H1 (cell line): ENCODE results near the gene GOLGA7B. TPM values are rescaled to one million over a fixed set of nuclear protein-coding genes. Genes with fewer than 3 reads are reported as not detected.

Experiments
- CTCF ChIA-PET: fragments of 300-600 bp; sonication (Branson Sonifier 250); formaldehyde crosslinking; loops from one replicate; lab custom pipeline; 2021; ENCODE audit not compliant: partially characterized antibody; lab: Charles Lee
- POLR2A ChIA-PET: fragments of 300-600 bp; sonication (Branson Sonifier 250); formaldehyde crosslinking; loops from one replicate; lab custom pipeline; 2021; ENCODE audit warnings: inconsistent platforms; ENCODE audit not compliant: partially characterized antibody; lab: Charles Lee
- DNase-seq, 2 experiments: peaks; one replicate each; pipeline versions ENCODE4 v3.0.0 to v3.0.0-alpha.2; 2010 to 2022; ENCODE audit warnings: low spot score in 2 of 2, low read depth in 1 of 2, mixed read lengths in 1 of 2
- FAIRE-seq: peaks from 2 replicates; lab custom pipeline; 2011; peaks lifted over from hg19 to GRCh38; lab: Jason Lieb, UNC
- H2AFZ ChIP-seq: 2 replicates; pipeline ENCODE4 v1.8.1; 2012; ENCODE audit warnings: low read length, inconsistent platforms
- H2AK5ac ChIP-seq: 2 replicates; pipeline ENCODE4 v1.6.1; 2013; ENCODE audit warnings: low read depth, low read length
- H2BK120ac ChIP-seq: replicated peaks from 2 replicates; pipeline ENCODE3; 2013; ENCODE audit warnings: low read depth, low read length, inconsistent platforms
- H2BK12ac ChIP-seq: 2 replicates; pipeline ENCODE4 v1.6.1; 2013; ENCODE audit warnings: low read depth, low read length
- H2BK15ac ChIP-seq: 2 replicates; pipeline ENCODE4 v1.6.1; 2013; ENCODE audit warnings: low read length
- H2BK20ac ChIP-seq: 2 replicates; pipeline ENCODE4 v1.6.1; 2013; ENCODE audit warnings: low read length
- H2BK5ac ChIP-seq: 2 replicates; pipeline ENCODE4 v1.6.1; 2013; ENCODE audit warnings: low read depth, low read length
- H3K14ac ChIP-seq: 2 replicates; pipeline ENCODE4 v1.6.1; 2013; ENCODE audit warnings: inconsistent platforms; ENCODE audit not compliant: insufficient read length
- H3K18ac ChIP-seq: 2 replicates; pipeline ENCODE4 v1.6.1; 2013; ENCODE audit warnings: low read length; ENCODE audit errors: extremely low read depth
- H3K23ac ChIP-seq: 2 replicates; pipeline ENCODE4 v1.6.1; 2013; ENCODE audit warnings: inconsistent platforms; ENCODE audit not compliant: insufficient read length
- H3K23me2 ChIP-seq: 2 replicates; pipeline ENCODE4 v1.6.1; 2013; ENCODE audit warnings: low read depth, low read length
- H3K27ac ChIP-seq: 2 replicates; pipeline ENCODE4 v1.6.1; 2011; ENCODE audit warnings: low read depth, low read length, inconsistent platforms
- H3K27me3 ChIP-seq, 4 experiments: replicated peaks in 1 of 4; 1 replicate in 1 of 4; 2 replicates in 3 of 4; pipeline versions ENCODE4 v1.6.1 to v1.8.1; 2011 to 2013; ENCODE audit warnings: low read length in 3 of 4, mild to moderate bottlenecking in 3 of 4, inconsistent platforms in 2 of 4, mixed read lengths in 2 of 4, moderate library complexity in 1 of 4; ENCODE audit not compliant: control insufficient read depth in 3 of 4, insufficient read depth in 3 of 4; ENCODE audit errors: extremely low read depth in 1 of 4
- H3K36me3 ChIP-seq, 4 experiments: 2 replicates each; pipeline versions ENCODE4 v1.6.1 to v1.8.1; 2011 to 2013; ENCODE audit warnings: mild to moderate bottlenecking in 4 of 4, low read length in 3 of 4, moderate library complexity in 2 of 4, control low read depth in 1 of 4, inconsistent platforms in 1 of 4; ENCODE audit not compliant: insufficient read depth in 4 of 4, control insufficient read depth in 2 of 4
- H3K4ac ChIP-seq: replicated peaks from 2 replicates; pipeline ENCODE3; 2013; ENCODE audit warnings: low read length, low read depth, mixed read lengths, inconsistent platforms; ENCODE audit not compliant: insufficient read length
- H3K4me1 ChIP-seq, 4 experiments: replicated peaks in 1 of 4; 1 replicate in 1 of 4; 2 replicates in 3 of 4; pipeline versions ENCODE4 v1.6.1 to v1.8.1; 2011 to 2013; ENCODE audit warnings: low read length in 3 of 4, inconsistent platforms in 2 of 4, mixed read lengths in 1 of 4; ENCODE audit not compliant: insufficient read depth in 4 of 4, control insufficient read depth in 3 of 4
- H3K4me2 ChIP-seq, 2 experiments: 2 replicates each; pipeline versions ENCODE4 v1.6.1 to v1.8.1; 2011 to 2013; ENCODE audit warnings: low read depth in 2 of 2, low read length in 2 of 2, control low read depth in 1 of 2, inconsistent platforms in 1 of 2, mild to moderate bottlenecking in 1 of 2; ENCODE audit not compliant: insufficient read depth in 1 of 2
- H3K4me3 ChIP-seq, 4 experiments: fragments of 200-600, 300-600 bp in 1 of 4; sonication (generic), shearing (Covaris generic), sonication (Bioruptor Twin) in 1 of 4; 2 replicates each; pipeline versions ENCODE4 v1.5.1 to v1.8.1; 2011 to 2016; ENCODE audit warnings: low read length in 4 of 4, low read depth in 3 of 4, control low read depth in 2 of 4, inconsistent platforms in 2 of 4, mild to moderate bottlenecking in 2 of 4, mixed read lengths in 1 of 4, moderate library complexity in 1 of 4; ENCODE audit not compliant: insufficient read depth in 2 of 4; ENCODE audit errors: extremely low read depth in 1 of 4
- H3K56ac ChIP-seq: replicated peaks from 2 replicates; pipeline ENCODE3; 2013; ENCODE audit warnings: low read depth, mild to moderate bottlenecking, mixed read lengths, low read length, inconsistent platforms; ENCODE audit not compliant: insufficient read length
- H3K79me1 ChIP-seq: 2 replicates; pipeline ENCODE4 v1.6.1; 2013; ENCODE audit warnings: low read depth, low read length, control low read depth
- H3K79me2 ChIP-seq, 2 experiments: 2 replicates each; pipeline versions ENCODE4 v1.6.1 to v1.8.1; 2012 to 2013; ENCODE audit warnings: low read length in 2 of 2, mild to moderate bottlenecking in 2 of 2, inconsistent platforms in 1 of 2; ENCODE audit not compliant: insufficient read depth in 2 of 2, control insufficient read depth in 1 of 2
- H3K9ac ChIP-seq, 4 experiments: replicated peaks in 1 of 4; 1 replicate in 1 of 4; 2 replicates in 3 of 4; pipeline versions ENCODE4 v1.6.1 to v1.8.1; 2011 to 2013; ENCODE audit warnings: low read depth in 3 of 4, low read length in 3 of 4, control low read depth in 2 of 4, mild to moderate bottlenecking in 2 of 4, moderate library complexity in 2 of 4, inconsistent platforms in 1 of 4; ENCODE audit errors: extremely low read depth in 1 of 4
- H3K9me3 ChIP-seq, 2 experiments: 2 replicates each; pipeline versions ENCODE4 v1.6.1 to v1.8.1; 2012 to 2013; ENCODE audit warnings: mild to moderate bottlenecking in 2 of 2, moderate library complexity in 2 of 2, control low read depth in 1 of 2, inconsistent platforms in 1 of 2, low read depth in 1 of 2, low read length in 1 of 2, mixed read lengths in 1 of 2; ENCODE audit not compliant: insufficient read depth in 2 of 2
- H4K20me1 ChIP-seq, 2 experiments: replicated peaks in 1 of 2; 2 replicates each; pipeline versions ENCODE3 to v1.8.1; 2011 to 2013; ENCODE audit warnings: inconsistent platforms in 2 of 2, low read length in 2 of 2, mild to moderate bottlenecking in 1 of 2; ENCODE audit not compliant: insufficient read depth in 2 of 2, control insufficient read depth in 1 of 2
- H4K5ac ChIP-seq: 2 replicates; pipeline ENCODE4 v1.6.1; 2013; ENCODE audit warnings: low read length, low read depth, mixed read lengths, inconsistent platforms; ENCODE audit not compliant: insufficient read length
- H4K8ac ChIP-seq: 2 replicates; pipeline ENCODE4 v1.8.0; 2013; ENCODE audit warnings: mild to moderate bottlenecking, moderate library complexity, low read length, inconsistent platforms; ENCODE audit not compliant: insufficient read depth; ENCODE audit errors: extremely low read depth
- H4K91ac ChIP-seq: replicated peaks from 2 replicates; pipeline ENCODE3; 2013; ENCODE audit warnings: low read length, mixed read lengths, inconsistent platforms; ENCODE audit not compliant: insufficient read length
- ASH2L ChIP-seq: fragments of 200-600, 300-600 bp; sonication (generic); IDR thresholded peaks from one replicate; pipeline ENCODE4 v1.7.1; 2017; ENCODE audit warnings: low read length
- BACH1 ChIP-seq: IDR thresholded peaks from 2 replicates; pipeline ENCODE4 v1.6.1; 2012; ENCODE audit warnings: low read length, improper control_type of control experiment
- FOSL1 ChIP-seq: IDR thresholded peaks from 2 replicates; pipeline ENCODE4 v1.6.1; 2011; ENCODE audit warnings: mild to moderate bottlenecking, low read depth, low read length, moderate library complexity; ENCODE audit not compliant: insufficient read depth
- NANOG ChIP-seq: IDR thresholded peaks from 2 replicates; pipeline ENCODE4 v1.6.1; 2011; ENCODE audit warnings: low read length, low read depth, mild to moderate bottlenecking, inconsistent platforms; ENCODE audit not compliant: insufficient read depth, poor library complexity, severe bottlenecking
- POLR2AphosphoS5 ChIP-seq: IDR thresholded peaks from 2 replicates; pipeline ENCODE4 v1.6.1; 2011; ENCODE audit warnings: low read depth, low read length
- RBBP5 ChIP-seq: IDR thresholded peaks from 2 replicates; pipeline ENCODE4 v1.7.1; 2012; ENCODE audit warnings: low read depth, mild to moderate bottlenecking, inconsistent platforms, low read length, moderate library complexity, borderline replicate concordance
- SAP30 ChIP-seq: fragments of 300-600 bp; sonication (generic); IDR thresholded peaks from 2 replicates; pipeline ENCODE4 v1.7.1; 2012; ENCODE audit warnings: low read length, moderate library complexity, mild to moderate bottlenecking, inconsistent platforms; ENCODE audit not compliant: insufficient read depth, insufficient replicate concordance
- SUZ12 ChIP-seq: fragments of 200-600 bp; sonication (generic); IDR thresholded peaks from 2 replicates; pipeline ENCODE4 v1.6.1; 2012; ENCODE audit warnings: mild to moderate bottlenecking, inconsistent platforms, low read length, moderate library complexity, mixed read lengths
- WGBS, 2 experiments: shearing (Covaris generic) in 1 of 2; methylation state at CpG; one replicate each; pipeline versions ENCODE4 v1.1.6 to v1.1.7; 2013 to 2015; ENCODE audit warnings: low lambda C conversion rate in 2 of 2, mixed read lengths in 2 of 2, inconsistent platforms in 1 of 2, low coverage in 1 of 2, missing lambda C conversion rate in 1 of 2; ENCODE audit not compliant: insufficient replicate concordance in 2 of 2, insufficient coverage in 1 of 2, insufficient read length in 1 of 2; ENCODE audit errors: extremely low coverage in 1 of 2, missing lambda C conversion rate in 1 of 2; 5-methylcytosine and 5-hydroxymethylcytosine counted together
- polyA plus RNA-seq, 7 experiments: library from polyadenylated mRNA; depleted of rRNA in 3 of 7; stranded (reverse) in 5 of 7; unstranded in 2 of 7; fragments of >200 nt in 5 of 7; fragments of 200-250 nt in 2 of 7; gene quantifications; 1 replicate in 5 of 7; 2 replicates in 1 of 7; 4 replicates in 1 of 7; pipeline versions ENCODE4 v1.2.1 to v1.2.3, GENCODE V29; 2011 to 2013; ENCODE audit warnings: missing spikeins in 2 of 7, mixed read lengths in 2 of 7
- total RNA-seq: library from RNA; stranded (reverse); fragmentation: NEBNext Ultra II Directional; extraction: Animal tissue kit (Norgen Biotek cat#: 25700); gene quantifications from 2 replicates; pipeline ENCODE4 v1.2.1, GENCODE V29; 2021

GOLGA7B gene
- total and polyA plus RNA-seq, 2 of the 8 experiments (the other 6 are each of a cell fraction or from before 2014, with no cell fraction given) = 0.04 to 0.14 TPM

DNA sequence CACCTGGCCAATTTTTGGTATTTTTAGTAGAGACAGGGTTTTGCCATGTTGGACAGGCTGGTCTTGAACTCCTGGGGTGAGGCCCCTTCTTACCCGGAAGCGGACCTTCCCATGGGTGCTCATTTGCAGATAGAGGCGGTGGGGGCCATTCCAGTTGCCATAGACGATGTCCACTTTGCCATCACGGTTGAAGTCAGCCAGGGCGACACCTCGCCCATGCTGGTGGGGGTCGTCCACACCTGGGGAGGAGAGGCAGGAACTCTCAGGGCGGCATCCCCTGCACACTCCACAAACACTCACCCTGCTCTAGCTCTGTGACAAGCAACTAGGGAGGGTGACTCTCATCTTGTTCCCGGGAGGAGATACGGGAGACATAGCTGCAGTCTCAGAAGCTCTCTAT lies 54.9 kb downstream of the GOLGA7B start:
- DNase-seq = no peak
- Histone ChIP-seq H3K18ac (no peak overlapping the region), H2BK15ac (no peak overlapping the region), H3K36me3 (no peaks in the 10 kb centered on the region), H2AK5ac (no peak overlapping the region), H3K79me1 (no peaks in the 10 kb centered on the region), H4K5ac (no peak overlapping the region), H4K8ac (no peak overlapping the region), H3K4me2 (no peak overlapping the region), H4K91ac (no peak overlapping the region)
- no peak for FAIRE-seq
- POLR2A ChIA-PET = interaction anchor here (1.0 to 1.9 kb wide), 2 partner anchors 11 to 32 kb away, joined by 3 read pairs; no protein-coding TSS in a partner anchor
- TF ChIP-seq POLR2AphosphoS5 = no peak
- TF ChIP-seq SAP30 = no peak
- no peak for TF ChIP-seq BACH1
- no peak for TF ChIP-seq RBBP5
- TF ChIP-seq ASH2L = no peak
- no peak for TF ChIP-seq NANOG
- TF ChIP-seq FOSL1 = no peak
- no peak for TF ChIP-seq SUZ12
- TF ChIP-seq, all 59 proteins: peak for 0
- H3K27ac ChIP-seq = no peak overlapping the region
- no peak overlapping the region for H2BK5ac ChIP-seq
- no peaks in the 10 kb centered on the region for H3K79me2 ChIP-seq
- CTCF ChIA-PET = interaction anchor here (0.8 to 9.6 kb wide), 17 partner anchors 10 to 462 kb away, joined by 3 to 87 read pairs (median 4); partner anchors contain the start of gene CRTAC1
- H3K4me1 ChIP-seq = peaks cover 0 to 4% (median 1%) of the 10 kb centered on the region in 4 experiments; a peak in 3 of 7 replicates
- no peak overlapping the region for H2BK120ac ChIP-seq
- no peaks in the 10 kb centered on the region; a peak in 2 of 7 replicates for H3K27me3 ChIP-seq
- H3K9ac ChIP-seq = no peak overlapping the region
- H2BK12ac ChIP-seq = no peak overlapping the region
- H3K4me3 ChIP-seq = no peak overlapping the region
- no peak overlapping the region for H3K23ac ChIP-seq
- no peak overlapping the region for H3K4ac ChIP-seq
- no peak overlapping the region for H3K56ac ChIP-seq
- no peak overlapping the region for H3K14ac ChIP-seq
- H2BK20ac ChIP-seq = no peak overlapping the region
- no peaks in the 10 kb centered on the region for H3K9me3 ChIP-seq
- no peaks in the 10 kb centered on the region for H4K20me1 ChIP-seq
- no peaks in the 10 kb centered on the region for H3K23me2 ChIP-seq
- no peak overlapping the region for H2AFZ ChIP-seq
- 92% methylated on average over 10 of the region's 11 CpGs; no CpG with 5 or more reads in 1 of the 2 experiments for WGBS, 2 experiments
